ENCODE data around the gene SAMD5. TPM values are rescaled to one million over a fixed set of nuclear protein-coding genes. Genes with fewer than 3 reads are reported as not detected.

Gene SAMD5
- total RNA-seq, 1 donor: 1.1 TPM

DNA sequence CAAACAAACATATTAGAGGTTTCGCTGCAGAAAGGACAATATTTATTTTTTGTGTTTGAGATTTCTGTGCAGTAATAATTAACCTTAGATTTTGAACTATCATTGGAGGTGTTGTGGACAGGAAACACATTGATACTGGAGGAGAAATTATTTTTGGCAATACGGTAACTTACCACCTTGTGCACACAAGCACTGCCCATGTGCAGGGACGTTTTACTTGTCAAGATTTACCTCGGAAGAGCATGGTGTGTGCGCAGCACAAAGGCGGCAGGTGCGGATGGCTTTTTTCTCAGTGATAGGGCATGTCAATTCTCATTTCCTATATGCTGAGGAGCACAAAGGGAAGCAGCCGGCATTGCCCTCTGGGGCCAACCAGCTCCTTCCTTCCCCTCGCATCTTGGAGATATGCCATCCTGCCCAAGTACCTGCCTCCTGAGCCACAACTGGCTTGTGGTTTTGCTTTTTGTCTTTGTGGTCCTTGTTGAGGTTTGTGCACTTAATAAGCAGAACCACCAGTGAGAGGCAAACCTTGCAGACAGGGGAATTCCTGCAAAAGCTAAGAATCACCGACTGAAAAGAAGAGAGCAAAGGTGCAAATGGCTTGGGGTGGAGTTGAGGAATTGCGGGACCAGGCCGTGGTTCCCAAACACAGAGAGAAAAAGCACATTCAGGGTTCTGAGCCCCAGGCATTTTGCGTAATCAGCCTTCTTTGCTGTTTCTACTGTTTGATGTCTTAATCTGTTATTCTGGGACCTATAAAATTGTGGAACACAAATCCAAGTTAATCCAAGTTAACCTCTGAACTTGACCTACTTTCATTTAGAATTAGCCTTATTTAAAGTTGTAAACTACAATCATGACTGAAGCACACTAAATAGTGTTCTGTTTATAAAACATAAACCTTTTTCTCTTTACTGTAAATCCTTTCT is 21.9 kb downstream of the SAMD5 start:
- H3K4me2 ChIP-seq (ENCODE audit: insufficient read depth, low read length): no peak overlapping the region
- H3K27ac ChIP-seq (ENCODE audit: low read depth, low read length): no peak overlapping the region
- no peaks in the 10 kb centered on the region for H3K4me1 ChIP-seq (ENCODE audit: insufficient read depth, low read length)
- no peaks in the 10 kb centered on the region for H3K36me3 ChIP-seq (ENCODE audit: insufficient read depth, low read length)
- DNase-seq (ENCODE audit: insufficient read length, low spot score, missing footprints): no peak
- no peak for TF ChIP-seq CTCF (IDR thresholded peaks at IDR 0.05; ENCODE audit: extremely low read depth, low read depth, low read length)
- no peak overlapping the region for H2AFZ ChIP-seq (ENCODE audit: low read length)
- H3K4me3 ChIP-seq (ENCODE audit: insufficient read depth, low read length): no peak overlapping the region
- H3K79me2 ChIP-seq (ENCODE audit: insufficient read depth, low read length): no peaks in the 10 kb centered on the region
- H3K9me3 ChIP-seq (ENCODE audit: low read depth, low read length): no peaks in the 10 kb centered on the region
- H3K27me3 ChIP-seq (ENCODE audit: insufficient read depth, low read length): no peaks in the 10 kb centered on the region
- H4K20me1 ChIP-seq (ENCODE audit: insufficient read depth, low read length): no peaks in the 10 kb centered on the region

DNA sequence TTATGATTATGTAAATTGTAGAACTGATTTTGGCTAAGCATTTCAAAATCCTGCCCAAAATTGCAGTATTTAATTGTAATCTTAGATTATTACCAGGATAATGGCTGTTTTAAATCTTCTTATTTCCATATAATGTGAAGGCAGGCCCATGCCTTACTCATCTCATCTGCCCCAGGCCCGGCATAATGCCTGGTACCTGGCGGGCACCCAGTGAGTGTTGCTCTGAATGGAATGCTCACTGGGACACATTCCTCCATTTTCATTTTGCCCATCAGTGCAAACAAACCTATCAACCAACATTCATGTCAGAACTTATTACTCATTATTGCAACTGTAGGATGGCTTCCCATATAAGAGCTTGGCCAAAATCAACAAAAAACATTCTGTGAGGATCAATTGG is 22.8 kb downstream of the SAMD5 start:
- Histone ChIP-seq H2AFZ (ENCODE audit: low read length) (no peak overlapping the region), H3K4me3 (ENCODE audit: insufficient read depth, low read length) (no peak overlapping the region), H3K27ac (ENCODE audit: low read depth, low read length) (no peak overlapping the region), H3K4me2 (ENCODE audit: insufficient read depth, low read length) (no peak overlapping the region), H4K20me1 (ENCODE audit: insufficient read depth, low read length) (no peaks in the 10 kb centered on the region), H3K27me3 (ENCODE audit: insufficient read depth, low read length) (no peaks in the 10 kb centered on the region), H3K9me3 (ENCODE audit: low read depth, low read length) (no peaks in the 10 kb centered on the region), H3K4me1 (ENCODE audit: insufficient read depth, low read length) (no peaks in the 10 kb centered on the region), H3K36me3 (ENCODE audit: insufficient read depth, low read length) (no peaks in the 10 kb centered on the region), H3K79me2 (ENCODE audit: insufficient read depth, low read length) (no peaks in the 10 kb centered on the region)
- DNase-seq (ENCODE audit: insufficient read length, low spot score, missing footprints): no peak
- no peak for TF ChIP-seq CTCF (IDR thresholded peaks at IDR 0.05; ENCODE audit: extremely low read depth, low read depth, low read length)

DNA sequence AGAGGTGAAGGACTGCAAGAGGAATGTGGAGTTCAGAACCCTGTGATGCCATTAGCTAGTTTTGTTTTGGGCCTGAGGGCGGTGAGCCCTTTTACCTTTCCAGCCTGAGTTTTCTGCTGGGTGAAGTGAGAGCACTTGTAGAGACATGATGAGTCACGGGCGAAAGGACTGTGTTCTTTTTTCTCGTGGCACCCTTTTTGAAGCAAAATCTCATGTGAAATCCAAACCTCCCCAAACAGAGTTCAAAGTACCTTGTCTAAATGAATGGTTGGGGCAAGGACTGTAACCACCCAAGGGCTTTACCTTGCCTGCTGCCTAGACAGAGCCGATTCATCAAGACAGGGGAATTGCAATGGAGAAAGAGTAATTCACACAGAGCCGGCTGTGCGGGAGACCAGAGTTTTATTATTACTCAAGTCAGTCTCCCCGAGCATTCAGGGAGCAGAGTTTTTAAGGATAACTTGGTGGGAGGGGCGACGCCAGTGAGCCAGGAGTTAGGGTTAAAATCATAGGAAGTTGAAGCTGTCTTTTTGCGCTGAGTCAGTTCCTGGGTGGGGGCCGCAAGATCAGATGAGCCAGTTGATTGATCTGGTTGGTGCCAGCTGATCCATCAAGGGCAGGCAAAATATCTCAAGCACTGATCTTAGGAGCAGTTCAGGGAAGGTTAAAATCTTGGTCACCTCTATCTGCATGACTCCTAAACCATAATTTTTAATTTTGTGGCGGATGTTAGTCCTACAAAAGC is 25.8 kb downstream of the SAMD5 start:
- H3K27me3 ChIP-seq (ENCODE audit: insufficient read depth, low read length): no peaks in the 10 kb centered on the region
- no peak overlapping the region for H3K4me3 ChIP-seq (ENCODE audit: insufficient read depth, low read length)
- H3K36me3 ChIP-seq (ENCODE audit: insufficient read depth, low read length): no peaks in the 10 kb centered on the region
- H4K20me1 ChIP-seq (ENCODE audit: insufficient read depth, low read length): no peaks in the 10 kb centered on the region
- H3K9me3 ChIP-seq (ENCODE audit: low read depth, low read length): no peaks in the 10 kb centered on the region
- DNase-seq (ENCODE audit: insufficient read length, low spot score, missing footprints): no peak
- no peaks in the 10 kb centered on the region for H3K4me1 ChIP-seq (ENCODE audit: insufficient read depth, low read length)
- no peak for TF ChIP-seq CTCF (IDR thresholded peaks at IDR 0.05; ENCODE audit: extremely low read depth, low read depth, low read length)
- H3K4me2 ChIP-seq (ENCODE audit: insufficient read depth, low read length): no peak overlapping the region
- H3K27ac ChIP-seq (ENCODE audit: low read depth, low read length): no peak overlapping the region
- H3K79me2 ChIP-seq (ENCODE audit: insufficient read depth, low read length): no peaks in the 10 kb centered on the region
- H2AFZ ChIP-seq (ENCODE audit: low read length): no peak overlapping the region

GRCh38 chr6:147538821-147539220 is 30.3 kb downstream of the SAMD5 start:
- H2AFZ ChIP-seq (ENCODE audit: low read length): no peak overlapping the region
- H3K9me3 ChIP-seq (ENCODE audit: low read depth, low read length): no peaks in the 10 kb centered on the region
- H3K27me3 ChIP-seq (ENCODE audit: insufficient read depth, low read length): no peaks in the 10 kb centered on the region
- no peak for TF ChIP-seq CTCF (IDR thresholded peaks at IDR 0.05; ENCODE audit: extremely low read depth, low read depth, low read length)
- no peaks in the 10 kb centered on the region for H3K4me1 ChIP-seq (ENCODE audit: insufficient read depth, low read length)
- no peaks in the 10 kb centered on the region for H3K79me2 ChIP-seq (ENCODE audit: insufficient read depth, low read length)
- no peak overlapping the region for H3K4me2 ChIP-seq (ENCODE audit: insufficient read depth, low read length)
- H3K27ac ChIP-seq (ENCODE audit: low read depth, low read length): no peak overlapping the region
- no peaks in the 10 kb centered on the region for H3K36me3 ChIP-seq (ENCODE audit: insufficient read depth, low read length)
- no peak overlapping the region for H3K4me3 ChIP-seq (ENCODE audit: insufficient read depth, low read length)
- no peaks in the 10 kb centered on the region for H4K20me1 ChIP-seq (ENCODE audit: insufficient read depth, low read length)
- no peak for DNase-seq (ENCODE audit: insufficient read length, low spot score, missing footprints)
